Prostate gland (tissue), 2 donors: ENCODE results near the gene GOLGB1.

Source experiments
- CTCF ChIP-seq, 4 experiments: fragments of 200-600 bp in 2 of 4; fragments of 450-650 bp in 2 of 4; sonication (generic) in 2 of 4; IDR thresholded peaks; 1 replicate in 3 of 4; 2 replicates in 1 of 4; pipeline ENCODE4 v1.5.1; 2016 to 2019; ENCODE audit warnings: antibody characterized with exemption in 4 of 4, mild to moderate bottlenecking in 2 of 4, moderate library complexity in 2 of 4
- POLR2A ChIP-seq: fragments of 450-650 bp; IDR thresholded peaks from one replicate; pipeline ENCODE4 v1.6.1; 2016; ENCODE audit warnings: antibody characterized with exemption, mild to moderate bottlenecking
- POLR2AphosphoS5 ChIP-seq: sonication (generic); formaldehyde crosslinking; IDR thresholded peaks from one replicate; pipeline ENCODE4 v1.6.1; 2017; ENCODE audit warnings: antibody characterized with exemption

GRCh38 chr3:121718205-121718846 lies 31.2 kb downstream of the GOLGB1 start:
- TF ChIP-seq CTCF (IDR thresholded peaks at IDR 0.05) = no peak
- TF ChIP-seq POLR2A = no peak
- TF ChIP-seq POLR2AphosphoS5 = no peak
